ENCODE measurements around the gene SCAF8.

GRCh38 chr6:154763650-154764049 is 30.4 kb downstream of the SCAF8 start:
- no peak for TF ChIP-seq CTCF (conservative IDR thresholded peaks at IDR 0.05; ENCODE audit: low read depth, low read length)
- no peak for TF ChIP-seq EZH2 (IDR thresholded peaks at IDR 0.05; ENCODE audit: borderline replicate concordance, low read depth, low read length, poor library complexity, severe bottlenecking)

All from A673 (cell line).